ENCODE measurements around the gene EID2. TPM values are rescaled to one million over a fixed set of nuclear protein-coding genes. Genes with fewer than 3 reads are reported as not detected.

The EID2 gene
- total and polyA plus RNA-seq, 10 donors, result 7.9 to 17.7 (median 13.7) TPM

DNA sequence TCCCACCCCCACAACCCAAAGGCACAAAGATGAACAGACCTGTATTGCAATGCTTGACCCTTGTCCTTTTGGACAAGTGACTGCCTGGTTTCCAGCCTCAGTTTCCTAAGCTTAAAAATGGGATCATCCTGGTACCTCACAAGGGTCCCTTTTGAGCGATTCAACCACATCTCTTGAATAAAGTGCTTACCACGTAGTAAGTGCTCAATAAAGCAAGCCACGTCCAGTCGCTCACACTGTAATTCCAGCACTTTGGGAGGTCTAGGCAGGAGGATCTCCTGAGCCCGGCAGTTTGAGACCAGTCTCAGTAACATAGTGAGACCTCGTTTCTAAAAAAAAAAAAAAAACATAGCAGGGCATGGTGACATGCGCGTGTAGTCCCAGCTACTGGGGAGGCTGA, 40.0 kb downstream of the EID2 start:
- DNase-seq, result no peak
- no peak for TF ChIP-seq POLR2AphosphoS5 (IDR thresholded peaks at IDR 0.05)
- peaks cover 3 to 97% (median 63%) of the 10 kb centered on the region in 7 donors for H3K27me3 ChIP-seq (replicated peaks in 1 of 7)
- intact Hi-C loops (cut with DNase I; ENCODE audit: low total_unique reads), result no loop called here
- H3K36me3 ChIP-seq, result no peaks in the 10 kb centered on the region
- no peak overlapping the region for H3K27ac ChIP-seq
- H3K4me3 ChIP-seq, result no peak overlapping the region
- 76 to 88% (median 81%) methylated on average over 8 of the region's 8 CpGs for WGBS, 5 donors
- H3K4me1 ChIP-seq, result peaks cover 14 to 33% (median 28%) of the 10 kb centered on the region in 6 donors
- no peaks in the 10 kb centered on the region for H3K9me3 ChIP-seq

DNA sequence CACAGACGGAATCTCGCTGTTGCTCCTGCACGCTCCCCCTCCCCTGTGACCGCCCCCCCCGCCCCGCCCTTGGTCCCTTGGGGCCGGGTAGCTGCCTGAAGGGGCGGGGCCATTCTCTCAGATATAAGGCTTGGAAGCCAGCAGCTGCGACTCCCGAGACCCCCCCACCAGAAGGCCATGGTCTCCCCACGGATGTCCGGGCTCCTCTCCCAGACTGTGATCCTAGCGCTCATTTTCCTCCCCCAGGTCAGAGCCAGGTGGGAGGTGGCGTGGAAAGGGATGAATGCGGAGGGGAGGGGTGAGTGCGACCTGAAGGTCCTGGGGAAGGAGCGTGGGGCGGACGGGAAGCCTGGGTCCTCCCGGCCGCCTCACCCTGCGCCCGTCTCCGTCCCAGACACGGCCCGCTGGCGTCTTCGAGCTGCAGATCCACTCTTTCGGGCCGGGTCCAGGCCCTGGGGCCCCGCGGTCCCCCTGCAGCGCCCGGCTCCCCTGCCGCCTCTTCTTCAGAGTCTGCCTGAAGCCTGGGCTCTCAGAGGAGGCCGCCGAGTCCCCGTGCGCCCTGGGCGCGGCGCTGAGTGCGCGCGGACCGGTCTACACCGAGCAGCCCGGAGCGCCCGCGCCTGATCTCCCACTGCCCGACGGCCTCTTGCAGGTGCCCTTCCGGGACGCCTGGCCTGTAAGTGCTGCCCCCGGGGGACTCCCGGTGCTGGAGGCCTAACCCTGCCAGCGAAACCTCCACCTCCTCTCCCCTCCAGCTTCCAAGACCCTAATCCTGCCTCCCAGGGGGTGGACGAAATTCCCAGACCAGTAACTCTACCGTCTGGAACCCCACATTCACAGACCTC, 40.9 kb downstream of the EID2 start, which contains the start of gene DLL3:
DLL3 (plus strand) TSS at position 150 of the 845 bp plus-strand sequence; CDS start at position 178, 28 bp downstream.
- Histone ChIP-seq H3K36me3 (no peaks in the 10 kb centered on the region), H3K4me3 (peak within 1 kb of the TSS in 7 of 8 donors; percentile 20 to 65 (median 26)), H3K27ac (no peak within 1 kb of the TSS), H3K27me3 (replicated peaks in 1 of 7) (peaks cover 3 to 88% (median 54%) of the 10 kb centered on the region in 7 donors), H3K4me1 (peaks cover 14 to 33% (median 28%) of the 10 kb centered on the region in 6 donors), H3K9me3 (no peaks in the 10 kb centered on the region)
- 2 to 3% (median 2%) methylated on average over 52 to 60 of the region's 60 CpGs for WGBS, 5 donors
- TF ChIP-seq, protein P1, sequence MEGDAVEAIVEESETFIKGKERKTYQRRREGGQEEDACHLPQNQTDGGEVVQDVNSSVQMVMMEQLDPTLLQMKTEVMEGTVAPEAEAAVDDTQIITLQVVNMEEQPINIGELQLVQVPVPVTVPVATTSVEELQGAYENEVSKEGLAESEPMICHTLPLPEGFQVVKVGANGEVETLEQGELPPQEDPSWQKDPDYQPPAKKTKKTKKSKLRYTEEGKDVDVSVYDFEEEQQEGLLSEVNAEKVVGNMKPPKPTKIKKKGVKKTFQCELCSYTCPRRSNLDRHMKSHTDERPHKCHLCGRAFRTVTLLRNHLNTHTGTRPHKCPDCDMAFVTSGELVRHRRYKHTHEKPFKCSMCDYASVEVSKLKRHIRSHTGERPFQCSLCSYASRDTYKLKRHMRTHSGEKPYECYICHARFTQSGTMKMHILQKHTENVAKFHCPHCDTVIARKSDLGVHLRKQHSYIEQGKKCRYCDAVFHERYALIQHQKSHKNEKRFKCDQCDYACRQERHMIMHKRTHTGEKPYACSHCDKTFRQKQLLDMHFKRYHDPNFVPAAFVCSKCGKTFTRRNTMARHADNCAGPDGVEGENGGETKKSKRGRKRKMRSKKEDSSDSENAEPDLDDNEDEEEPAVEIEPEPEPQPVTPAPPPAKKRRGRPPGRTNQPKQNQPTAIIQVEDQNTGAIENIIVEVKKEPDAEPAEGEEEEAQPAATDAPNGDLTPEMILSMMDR (IDR thresholded peaks at IDR 0.05 in 8 of 11, conservative IDR thresholded peaks at IDR 0.05 in 3 of 11), result no peak
- no peak for TF ChIP-seq POLR2A (IDR thresholded peaks at IDR 0.05)
- TF ChIP-seq POLR2AphosphoS5 (IDR thresholded peaks at IDR 0.05), result no peak
- intact Hi-C loops (cut with DNase I; ENCODE audit: low total_unique reads), result no loop called here
- peak; percentile 73 for DNase-seq

DNA sequence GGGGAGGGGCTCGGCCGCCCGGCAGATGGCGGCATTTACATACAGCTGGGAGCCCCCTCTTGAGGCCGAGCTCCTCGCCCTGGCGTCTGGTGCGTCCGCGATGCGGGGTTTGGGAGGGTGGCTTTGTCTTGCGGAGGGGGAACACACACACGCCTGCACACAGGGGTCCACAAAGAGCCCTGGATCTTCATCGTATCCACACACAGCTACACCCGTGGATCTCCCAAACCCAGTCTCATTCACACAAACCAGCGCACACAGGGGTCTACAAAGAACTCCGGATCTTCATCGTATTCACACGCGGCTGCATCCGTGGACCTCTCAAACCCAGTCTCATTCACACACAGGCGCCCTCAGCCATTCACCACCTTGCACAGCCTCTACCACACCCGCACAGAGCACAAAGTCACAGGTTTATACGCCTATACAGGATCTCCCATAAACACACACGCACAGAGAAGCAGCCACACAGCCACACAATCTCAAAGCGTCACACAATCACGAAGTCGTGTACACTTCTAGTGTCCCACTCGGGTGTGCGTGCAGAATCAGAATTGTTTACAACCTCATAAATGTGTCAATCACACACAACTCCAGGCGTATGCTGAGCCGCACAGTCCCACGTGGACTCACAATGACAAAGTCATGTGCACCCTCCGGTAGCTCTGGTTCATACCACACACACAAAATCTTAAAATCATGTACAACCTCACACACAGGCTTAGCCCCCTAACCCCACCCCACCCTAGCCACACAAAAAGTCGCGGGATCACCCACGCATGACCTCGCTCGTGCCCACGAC, 41.8 kb downstream of the EID2 start:
- Histone ChIP-seq H3K4me1 (peaks cover 14 to 32% (median 28%) of the 10 kb centered on the region in 6 donors), H3K27me3 (replicated peaks in 1 of 7) (peaks cover 3 to 79% (median 45%) of the 10 kb centered on the region in 7 donors), H3K27ac (no peak overlapping the region), H3K9me3 (no peaks in the 10 kb centered on the region), H3K4me3 (peak overlapping the region in 6 of 8 donors; percentile 22 to 65 (median 26)), H3K36me3 (no peaks in the 10 kb centered on the region)
- DNase-seq, result no peak
- TF ChIP-seq POLR2A (IDR thresholded peaks at IDR 0.05) (no peak), POLR2AphosphoS5 (IDR thresholded peaks at IDR 0.05) (peak in 1 of 3 donors; percentile 30)
- TF ChIP-seq, protein P1 (IDR thresholded peaks at IDR 0.05 in 8 of 11, conservative IDR thresholded peaks at IDR 0.05 in 3 of 11), result peak in 4 of 11 experiments; percentile 19 to 40 (median 35)
- 1 to 2% (median 1%) methylated on average over 38 to 40 of the region's 40 CpGs for WGBS, 5 donors
- intact Hi-C loops (cut with DNase I; ENCODE audit: low total_unique reads), result no loop called here

DNA sequence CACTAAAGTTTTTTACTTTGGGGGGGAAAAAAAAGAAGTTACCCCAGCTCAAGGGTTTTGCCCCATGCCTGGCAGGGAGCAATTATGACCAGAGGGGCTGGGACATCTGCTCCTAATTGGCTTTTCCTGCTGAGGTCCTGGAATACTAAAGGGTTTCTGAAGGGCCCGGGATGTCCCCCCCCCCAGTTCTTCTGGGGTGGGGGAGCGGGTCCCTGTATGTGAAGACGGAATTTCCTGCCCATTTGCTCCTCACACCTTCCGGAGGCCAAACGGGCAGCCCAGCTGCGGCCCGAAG, 42.3 kb downstream of the EID2 start:
- TF ChIP-seq, protein P1 (IDR thresholded peaks at IDR 0.05 in 8 of 11, conservative IDR thresholded peaks at IDR 0.05 in 3 of 11), result peak in 1 of 11 experiments; percentile 40
- TF ChIP-seq POLR2A (IDR thresholded peaks at IDR 0.05) (no peak), POLR2AphosphoS5 (IDR thresholded peaks at IDR 0.05) (no peak)
- Histone ChIP-seq H3K27me3 (replicated peaks in 1 of 7) (peaks cover 3 to 74% (median 40%) of the 10 kb centered on the region in 7 donors), H3K27ac (no peak overlapping the region), H3K4me3 (peak overlapping the region in 4 of 8 donors; percentile 25 to 65 (median 30)), H3K9me3 (no peaks in the 10 kb centered on the region), H3K36me3 (no peaks in the 10 kb centered on the region), H3K4me1 (peaks cover 14 to 26% (median 23%) of the 10 kb centered on the region in 6 donors)
- intact Hi-C loops (cut with DNase I; ENCODE audit: low total_unique reads), result no loop called here
- 0 to 1% (median 0%) methylated on average over 6 to 7 of the region's 7 CpGs; no CpG with 5 or more reads in 1 of the 5 donors for WGBS, 5 donors
- no peak for DNase-seq

Data from spleen (tissue), 11 donors.